Cardiac muscle cell (in vitro differentiated cells and primary cell): ENCODE results near the gene TNK1. TPM values are rescaled to one million over a fixed set of nuclear protein-coding genes. Genes with fewer than 3 reads are reported as not detected.

Experiments used
- DNase-seq, 2 donors: peaks; one replicate each; pipeline versions ENCODE4 v3.0.0 to v3.0.0-alpha.2; 2010 to 2017; ENCODE audit warnings: low read depth in 1 of 2, low spot score in 1 of 2
- H3K27ac ChIP-seq: fragments of 200-600 bp; sonication (generic); 2 replicates; pipeline ENCODE4 v1.5.1; 2016
- H3K27me3 ChIP-seq: fragments of 200-600 bp; sonication (generic); 2 replicates; pipeline ENCODE4 v1.6.0; 2016; ENCODE audit warnings: control low read depth
- H3K36me3 ChIP-seq: fragments of 200-600 bp; sonication (generic); 2 replicates; pipeline ENCODE4 v1.5.1; 2016; ENCODE audit warnings: control low read depth
- H3K4me1 ChIP-seq: fragments of 200-600 bp; sonication (generic); 2 replicates; pipeline ENCODE4 v1.8.1; 2017; ENCODE audit warnings: low read depth, mild to moderate bottlenecking, mixed run types
- H3K4me3 ChIP-seq: fragments of 200-600 bp; sonication (generic); 2 replicates; pipeline ENCODE4 v1.5.1; 2016; ENCODE audit warnings: mild to moderate bottlenecking
- H3K9me3 ChIP-seq: fragments of 200-600 bp; sonication (generic); 2 replicates; pipeline ENCODE4 v1.5.1; 2017; ENCODE audit warnings: low read depth, mild to moderate bottlenecking, control low read depth
- polyA plus RNA-seq: library from polyadenylated mRNA; unstranded; fragments of >200 nt; fragmentation: Nextera tagmentation; extraction: Ambion mirVana; gene quantifications from 2 replicates; pipeline ENCODE4 v1.2.1, GENCODE V29; 2016
- total RNA-seq: library from RNA; depleted of rRNA; stranded (reverse); fragments of >200 nt; gene quantifications from 2 replicates; pipeline ENCODE4 v1.2.3, GENCODE V29; 2016
- TF ChIP-seq, protein P1 (sequence below): IDR thresholded peaks from 2 replicates; pipeline ENCODE4 v1.5.1; 2012; ENCODE audit warnings: low read depth, mild to moderate bottlenecking, low read length

TNK1 gene
- total and polyA plus RNA-seq, 2 experiments from 2014 or later, result 2.6 to 2.9 TPM

DNA sequence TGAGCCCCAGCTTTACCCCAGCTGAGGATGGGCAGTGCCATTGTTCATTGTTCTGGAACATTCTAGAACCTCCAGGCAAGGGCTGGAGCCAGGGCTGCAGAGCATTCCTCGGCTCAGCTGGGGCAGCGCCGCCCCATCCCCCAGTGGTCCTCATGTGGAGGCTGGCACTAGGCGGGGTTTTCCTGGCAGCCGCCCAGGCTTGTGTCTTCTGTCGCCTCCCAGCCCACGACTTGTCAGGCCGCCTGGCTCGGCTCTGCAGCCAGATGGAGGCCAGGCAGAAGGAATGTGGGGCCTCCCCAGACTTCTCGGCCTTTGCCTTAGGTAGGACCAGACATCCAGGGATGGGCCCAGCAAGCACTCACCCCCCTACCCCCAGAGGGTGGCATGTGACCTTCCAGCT lies 25.8 kb upstream of the TNK1 start, which contains the start of gene TMEM95:
Gene TMEM95, plus strand, starts transcription at position 104 of the 400 bp plus-strand sequence. Its CDS starts 49 bp downstream, at position 153.
- no peak within 1 kb of the TSS for H3K4me3 ChIP-seq
- no peak for DNase-seq
- H3K27me3 ChIP-seq, result no peaks in the 10 kb centered on the region
- H3K4me1 ChIP-seq, result peaks cover 6% of the 10 kb centered on the region
- TF ChIP-seq, protein P1, sequence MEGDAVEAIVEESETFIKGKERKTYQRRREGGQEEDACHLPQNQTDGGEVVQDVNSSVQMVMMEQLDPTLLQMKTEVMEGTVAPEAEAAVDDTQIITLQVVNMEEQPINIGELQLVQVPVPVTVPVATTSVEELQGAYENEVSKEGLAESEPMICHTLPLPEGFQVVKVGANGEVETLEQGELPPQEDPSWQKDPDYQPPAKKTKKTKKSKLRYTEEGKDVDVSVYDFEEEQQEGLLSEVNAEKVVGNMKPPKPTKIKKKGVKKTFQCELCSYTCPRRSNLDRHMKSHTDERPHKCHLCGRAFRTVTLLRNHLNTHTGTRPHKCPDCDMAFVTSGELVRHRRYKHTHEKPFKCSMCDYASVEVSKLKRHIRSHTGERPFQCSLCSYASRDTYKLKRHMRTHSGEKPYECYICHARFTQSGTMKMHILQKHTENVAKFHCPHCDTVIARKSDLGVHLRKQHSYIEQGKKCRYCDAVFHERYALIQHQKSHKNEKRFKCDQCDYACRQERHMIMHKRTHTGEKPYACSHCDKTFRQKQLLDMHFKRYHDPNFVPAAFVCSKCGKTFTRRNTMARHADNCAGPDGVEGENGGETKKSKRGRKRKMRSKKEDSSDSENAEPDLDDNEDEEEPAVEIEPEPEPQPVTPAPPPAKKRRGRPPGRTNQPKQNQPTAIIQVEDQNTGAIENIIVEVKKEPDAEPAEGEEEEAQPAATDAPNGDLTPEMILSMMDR, result no peak
- H3K27ac ChIP-seq, result no peak within 1 kb of the TSS
- H3K9me3 ChIP-seq, result no peaks in the 10 kb centered on the region
- no peaks in the 10 kb centered on the region for H3K36me3 ChIP-seq

DNA sequence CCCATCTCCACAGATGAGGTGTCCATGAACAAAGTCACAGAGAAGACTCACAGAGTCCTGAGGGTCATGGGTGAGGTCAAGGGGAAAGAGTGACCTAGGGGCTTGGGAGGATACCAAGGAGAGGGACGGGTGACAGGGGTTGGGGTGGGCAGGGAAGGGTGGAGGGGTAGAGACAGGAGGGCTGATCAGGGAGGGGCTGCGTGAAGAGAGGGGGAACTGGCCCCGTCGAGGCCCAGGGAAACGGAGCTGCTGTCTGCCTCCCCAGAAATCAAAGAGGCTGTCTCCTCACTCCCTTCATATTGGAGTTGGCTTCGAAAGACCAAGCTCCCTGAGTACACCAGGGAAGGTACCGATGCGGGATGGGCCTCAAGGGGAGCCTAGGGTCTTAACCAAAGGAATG lies 25.3 kb upstream of the TNK1 start:
- Histone ChIP-seq H3K27me3 (no peaks in the 10 kb centered on the region), H3K4me3 (no peak overlapping the region), H3K36me3 (no peaks in the 10 kb centered on the region), H3K9me3 (no peaks in the 10 kb centered on the region), H3K27ac (no peak overlapping the region), H3K4me1 (peaks cover 6% of the 10 kb centered on the region)
- TF ChIP-seq, protein P1, result no peak
- no peak for DNase-seq

DNA sequence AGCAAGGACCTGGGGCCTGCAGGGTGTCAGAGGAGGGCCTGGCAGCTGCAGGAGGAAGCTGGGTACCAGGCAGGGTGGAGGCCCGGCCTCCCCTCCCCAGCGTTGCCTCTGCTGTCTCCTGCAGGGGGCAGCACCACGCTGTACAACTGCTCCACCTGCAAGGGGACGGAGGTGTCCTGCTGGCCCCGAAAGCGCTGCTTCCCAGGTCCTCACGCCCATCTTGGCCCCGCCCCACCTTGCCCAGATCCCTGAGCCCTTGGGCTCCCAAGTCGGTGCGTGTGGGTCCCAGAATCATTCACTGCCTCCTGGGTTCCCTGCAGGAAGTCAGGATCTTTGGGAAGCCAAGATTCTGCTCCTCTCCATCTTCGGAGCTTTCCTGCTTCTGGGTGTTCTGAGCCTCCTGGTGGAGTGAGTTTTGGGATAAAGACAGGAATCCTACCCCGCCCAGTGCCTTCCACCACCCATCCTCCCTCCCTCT lies 24.8 kb upstream of the TNK1 start:
- TF ChIP-seq, protein P1, result peak; percentile 83
- peaks cover 6% of the 10 kb centered on the region for H3K4me1 ChIP-seq
- no peak overlapping the region for H3K4me3 ChIP-seq
- H3K9me3 ChIP-seq, result no peaks in the 10 kb centered on the region
- H3K36me3 ChIP-seq, result no peaks in the 10 kb centered on the region
- DNase-seq, result peak; percentile 78 to 79
- no peak overlapping the region for H3K27ac ChIP-seq
- no peaks in the 10 kb centered on the region for H3K27me3 ChIP-seq

DNA sequence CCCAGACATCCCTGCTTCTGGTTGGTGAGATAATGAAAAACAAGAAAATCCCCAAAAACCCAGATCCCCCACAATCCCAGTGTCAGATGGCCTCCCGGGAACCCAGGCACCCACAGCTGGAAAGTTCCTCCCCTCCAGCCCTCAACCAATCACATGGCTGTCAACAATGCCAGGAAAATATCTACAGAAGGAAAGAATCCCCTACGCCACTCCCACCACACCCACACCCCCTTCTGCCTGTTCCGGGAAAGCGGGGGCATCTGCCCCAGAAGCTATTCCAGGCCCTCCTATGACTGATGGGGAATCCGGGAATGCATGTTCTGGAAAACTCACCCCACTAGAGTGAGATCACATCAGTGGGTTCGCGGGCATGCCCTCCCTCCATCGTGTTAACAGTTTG lies 24.1 kb upstream of the TNK1 start:
- TF ChIP-seq, protein P1, result no peak
- no peaks in the 10 kb centered on the region for H3K9me3 ChIP-seq
- no peak overlapping the region for H3K4me3 ChIP-seq
- H3K27me3 ChIP-seq, result no peaks in the 10 kb centered on the region
- no peak overlapping the region for H3K27ac ChIP-seq
- H3K4me1 ChIP-seq, result peaks cover 6% of the 10 kb centered on the region
- no peak for DNase-seq
- no peaks in the 10 kb centered on the region for H3K36me3 ChIP-seq

DNA sequence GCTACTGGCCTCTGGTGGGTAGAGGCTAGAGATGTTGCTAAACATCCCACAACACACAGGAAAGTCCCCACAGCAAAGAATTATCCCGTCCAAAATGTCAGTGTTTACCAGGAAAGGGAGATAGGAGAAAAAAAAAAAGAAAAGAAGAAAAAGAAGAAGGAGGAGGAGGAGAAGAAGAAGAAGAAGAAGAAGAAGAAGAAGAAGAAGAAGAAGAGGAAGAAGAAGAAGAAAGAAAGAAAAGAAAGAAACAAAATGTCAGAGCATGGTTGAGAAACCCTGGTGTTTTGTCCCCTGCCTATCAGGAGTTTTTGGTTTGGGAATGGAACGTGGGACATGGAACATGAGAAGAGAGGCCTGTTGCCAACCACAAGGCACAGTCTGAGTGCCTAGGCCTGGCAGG lies 23.5 kb upstream of the TNK1 start:
- H3K4me3 ChIP-seq, result no peak overlapping the region
- no peaks in the 10 kb centered on the region for H3K27me3 ChIP-seq
- H3K4me1 ChIP-seq, result peaks cover 6% of the 10 kb centered on the region
- TF ChIP-seq, protein P1, result no peak
- DNase-seq, result no peak
- no peaks in the 10 kb centered on the region for H3K9me3 ChIP-seq
- no peak overlapping the region for H3K27ac ChIP-seq
- H3K36me3 ChIP-seq, result no peaks in the 10 kb centered on the region
